Liver (tissue), 3 donors: ENCODE results near the gene PNMA6E.

Experiments used
- CTCF ChIP-seq: fragments of 150-350 bp; IDR thresholded peaks from 2 replicates; pipeline ENCODE4 v1.5.1; 2017; ENCODE audit warnings: improper control_type of control experiment, low read depth, low read length; ENCODE audit not compliant: missing input control
- JUND ChIP-seq, 2 donors: IDR thresholded peaks; 2 replicates each; pipeline ENCODE4 v1.6.1; 2016; ENCODE audit warnings: antibody characterized with exemption in 2 of 2
- SP1 ChIP-seq: IDR thresholded peaks from 2 replicates; pipeline ENCODE4 v1.6.1; 2018; ENCODE audit warnings: antibody characterized with exemption, mild to moderate bottlenecking
- YY1 ChIP-seq: IDR thresholded peaks from 2 replicates; pipeline ENCODE4 v1.6.1; 2016; ENCODE audit warnings: antibody characterized with exemption, mild to moderate bottlenecking
- TF ChIP-seq, protein P1 (sequence below): IDR thresholded peaks from 2 replicates; pipeline ENCODE4 v1.6.1; 2016; ENCODE audit warnings: antibody characterized with exemption
- donor health status: healthy.
- donor health status: healthy.

DNA sequence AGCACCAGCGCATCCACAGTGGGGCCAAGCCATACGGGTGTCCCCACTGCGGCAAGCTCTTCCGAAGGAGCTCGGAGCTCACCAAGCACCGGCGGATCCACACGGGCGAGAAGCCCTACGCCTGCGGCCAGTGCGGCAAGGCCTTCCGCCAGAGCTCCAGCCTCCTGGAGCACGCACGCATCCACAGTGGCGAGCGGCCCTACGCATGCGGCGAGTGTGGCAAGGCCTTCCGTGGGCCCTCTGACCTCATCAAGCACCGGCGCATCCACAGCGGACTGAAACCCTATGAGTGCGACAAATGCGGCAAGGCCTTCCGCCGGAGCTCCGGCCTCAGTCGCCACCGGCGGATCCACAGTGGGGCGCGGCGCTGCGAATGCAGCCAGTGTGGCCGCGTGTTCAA, 53.6 kb downstream of the PNMA6E start:
- TF ChIP-seq SP1 (no peak), YY1 (no peak), CTCF (no peak), JUND (IDR thresholded peaks at IDR 0.05) (no peak)
- TF ChIP-seq, protein P1, sequence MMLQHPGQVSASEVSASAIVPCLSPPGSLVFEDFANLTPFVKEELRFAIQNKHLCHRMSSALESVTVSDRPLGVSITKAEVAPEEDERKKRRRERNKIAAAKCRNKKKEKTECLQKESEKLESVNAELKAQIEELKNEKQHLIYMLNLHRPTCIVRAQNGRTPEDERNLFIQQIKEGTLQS, result no peak
